ENCODE data around the gene PRSS2.

- TF ChIP-seq EZH2 (IDR thresholded peaks at IDR 0.05) = no peak
- no peak for TF ChIP-seq POLR2AphosphoS5 (IDR thresholded peaks at IDR 0.05; ENCODE audit: borderline replicate concordance, low read depth, low read length)
Observed at GRCh38 chr7:142808802-142809583, 38.2 kb downstream of the PRSS2 start.
